ENCODE measurements around the gene HAVCR2. TPM values are rescaled to one million over a fixed set of nuclear protein-coding genes. Genes with fewer than 3 reads are reported as not detected.

Gene HAVCR2
- total and polyA plus RNA-seq, 2 of the 13 experiments (the other 11 are each of a cell fraction or from before 2014, with no cell fraction given), result 0.07 to 0.16 TPM

DNA sequence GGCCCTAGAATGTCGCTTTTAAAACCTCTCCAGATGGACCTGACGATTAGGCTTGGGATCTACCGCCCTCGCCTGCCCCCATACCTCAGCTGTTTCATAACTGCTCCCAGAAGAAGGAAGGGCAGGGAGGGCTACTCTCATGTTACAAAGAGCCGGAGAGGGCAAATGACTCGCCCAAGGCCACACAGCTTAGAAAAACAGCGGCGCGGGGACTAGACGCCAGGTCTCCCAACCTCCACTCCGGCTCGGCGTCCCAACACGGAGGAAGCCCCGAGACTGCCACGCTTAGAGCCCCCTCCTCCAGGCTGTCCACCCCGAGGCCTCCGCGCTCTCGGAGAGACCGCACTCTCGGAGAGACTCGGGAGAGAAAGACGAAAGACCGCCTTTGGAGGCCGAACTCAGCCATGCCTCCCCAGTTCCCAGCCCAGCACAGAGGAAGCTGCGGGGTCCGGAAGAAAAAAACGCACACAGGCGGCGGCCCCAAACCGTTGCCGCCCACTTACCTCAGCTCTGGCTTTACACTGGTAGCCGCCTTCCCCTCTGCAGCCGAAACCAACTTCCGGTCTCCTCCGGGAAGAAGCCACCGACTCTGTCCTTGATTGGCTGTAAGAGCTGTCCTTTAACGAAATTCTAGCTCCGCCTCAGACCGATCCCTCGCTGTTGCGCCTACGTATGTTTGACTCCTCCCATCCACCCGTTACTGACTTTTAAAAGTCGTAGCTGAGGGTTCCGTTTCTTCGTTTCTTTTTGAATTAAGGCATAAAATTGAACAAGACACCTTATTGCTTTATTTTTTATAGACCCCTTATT, 33.7 kb upstream of the HAVCR2 start, which contains the start of gene MED7 (continued):
- TF ChIP-seq JDP2 (CRISPR knock-in tag; IDR thresholded peaks at IDR 0.05; ENCODE audit: borderline replicate concordance) (no peak), MATR3 (CRISPR knock-in tag; IDR thresholded peaks at IDR 0.05) (no peak), GFI1 (CRISPR knock-in tag; IDR thresholded peaks at IDR 0.05; ENCODE audit: borderline replicate concordance) (no peak), NR2F6 (IDR thresholded peaks at IDR 0.05) (no peak), NR2F6 (CRISPR knock-in tag; IDR thresholded peaks at IDR 0.05) (0 out of 2 replicates have a peak, but pooled peaks have one; percentile 16), POLR2AphosphoS5 (IDR thresholded peaks at IDR 0.05; ENCODE audit: low read depth, low read length) (peak; percentile 91), TARDBP (CRISPR knock-in tag; IDR thresholded peaks at IDR 0.05) (no peak), GATAD2A (CRISPR knock-in tag; IDR thresholded peaks at IDR 0.05) (peak; percentile 23)
- TF ChIP-seq, protein P1, sequence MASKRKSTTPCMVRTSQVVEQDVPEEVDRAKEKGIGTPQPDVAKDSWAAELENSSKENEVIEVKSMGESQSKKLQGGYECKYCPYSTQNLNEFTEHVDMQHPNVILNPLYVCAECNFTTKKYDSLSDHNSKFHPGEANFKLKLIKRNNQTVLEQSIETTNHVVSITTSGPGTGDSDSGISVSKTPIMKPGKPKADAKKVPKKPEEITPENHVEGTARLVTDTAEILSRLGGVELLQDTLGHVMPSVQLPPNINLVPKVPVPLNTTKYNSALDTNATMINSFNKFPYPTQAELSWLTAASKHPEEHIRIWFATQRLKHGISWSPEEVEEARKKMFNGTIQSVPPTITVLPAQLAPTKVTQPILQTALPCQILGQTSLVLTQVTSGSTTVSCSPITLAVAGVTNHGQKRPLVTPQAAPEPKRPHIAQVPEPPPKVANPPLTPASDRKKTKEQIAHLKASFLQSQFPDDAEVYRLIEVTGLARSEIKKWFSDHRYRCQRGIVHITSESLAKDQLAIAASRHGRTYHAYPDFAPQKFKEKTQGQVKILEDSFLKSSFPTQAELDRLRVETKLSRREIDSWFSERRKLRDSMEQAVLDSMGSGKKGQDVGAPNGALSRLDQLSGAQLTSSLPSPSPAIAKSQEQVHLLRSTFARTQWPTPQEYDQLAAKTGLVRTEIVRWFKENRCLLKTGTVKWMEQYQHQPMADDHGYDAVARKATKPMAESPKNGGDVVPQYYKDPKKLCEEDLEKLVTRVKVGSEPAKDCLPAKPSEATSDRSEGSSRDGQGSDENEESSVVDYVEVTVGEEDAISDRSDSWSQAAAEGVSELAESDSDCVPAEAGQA (IDR thresholded peaks at IDR 0.05; ENCODE audit: low read depth), result no peak
- TF ChIP-seq, protein P1 (CRISPR knock-in tag; IDR thresholded peaks at IDR 0.05; ENCODE audit: borderline replicate concordance), result no peak
- TF ChIP-seq, protein P2, sequence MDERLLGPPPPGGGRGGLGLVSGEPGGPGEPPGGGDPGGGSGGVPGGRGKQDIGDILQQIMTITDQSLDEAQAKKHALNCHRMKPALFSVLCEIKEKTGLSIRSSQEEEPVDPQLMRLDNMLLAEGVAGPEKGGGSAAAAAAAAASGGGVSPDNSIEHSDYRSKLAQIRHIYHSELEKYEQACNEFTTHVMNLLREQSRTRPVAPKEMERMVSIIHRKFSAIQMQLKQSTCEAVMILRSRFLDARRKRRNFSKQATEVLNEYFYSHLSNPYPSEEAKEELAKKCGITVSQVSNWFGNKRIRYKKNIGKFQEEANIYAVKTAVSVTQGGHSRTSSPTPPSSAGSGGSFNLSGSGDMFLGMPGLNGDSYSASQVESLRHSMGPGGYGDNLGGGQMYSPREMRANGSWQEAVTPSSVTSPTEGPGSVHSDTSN (CRISPR knock-in tag; IDR thresholded peaks at IDR 0.05), result peak; percentile 95
- TF ChIP-seq, protein P3, sequence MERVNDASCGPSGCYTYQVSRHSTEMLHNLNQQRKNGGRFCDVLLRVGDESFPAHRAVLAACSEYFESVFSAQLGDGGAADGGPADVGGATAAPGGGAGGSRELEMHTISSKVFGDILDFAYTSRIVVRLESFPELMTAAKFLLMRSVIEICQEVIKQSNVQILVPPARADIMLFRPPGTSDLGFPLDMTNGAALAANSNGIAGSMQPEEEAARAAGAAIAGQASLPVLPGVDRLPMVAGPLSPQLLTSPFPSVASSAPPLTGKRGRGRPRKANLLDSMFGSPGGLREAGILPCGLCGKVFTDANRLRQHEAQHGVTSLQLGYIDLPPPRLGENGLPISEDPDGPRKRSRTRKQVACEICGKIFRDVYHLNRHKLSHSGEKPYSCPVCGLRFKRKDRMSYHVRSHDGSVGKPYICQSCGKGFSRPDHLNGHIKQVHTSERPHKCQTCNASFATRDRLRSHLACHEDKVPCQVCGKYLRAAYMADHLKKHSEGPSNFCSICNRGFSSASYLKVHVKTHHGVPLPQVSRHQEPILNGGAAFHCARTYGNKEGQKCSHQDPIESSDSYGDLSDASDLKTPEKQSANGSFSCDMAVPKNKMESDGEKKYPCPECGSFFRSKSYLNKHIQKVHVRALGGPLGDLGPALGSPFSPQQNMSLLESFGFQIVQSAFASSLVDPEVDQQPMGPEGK (CRISPR knock-in tag; IDR thresholded peaks at IDR 0.05), result no peak
- TF ChIP-seq, protein P4, sequence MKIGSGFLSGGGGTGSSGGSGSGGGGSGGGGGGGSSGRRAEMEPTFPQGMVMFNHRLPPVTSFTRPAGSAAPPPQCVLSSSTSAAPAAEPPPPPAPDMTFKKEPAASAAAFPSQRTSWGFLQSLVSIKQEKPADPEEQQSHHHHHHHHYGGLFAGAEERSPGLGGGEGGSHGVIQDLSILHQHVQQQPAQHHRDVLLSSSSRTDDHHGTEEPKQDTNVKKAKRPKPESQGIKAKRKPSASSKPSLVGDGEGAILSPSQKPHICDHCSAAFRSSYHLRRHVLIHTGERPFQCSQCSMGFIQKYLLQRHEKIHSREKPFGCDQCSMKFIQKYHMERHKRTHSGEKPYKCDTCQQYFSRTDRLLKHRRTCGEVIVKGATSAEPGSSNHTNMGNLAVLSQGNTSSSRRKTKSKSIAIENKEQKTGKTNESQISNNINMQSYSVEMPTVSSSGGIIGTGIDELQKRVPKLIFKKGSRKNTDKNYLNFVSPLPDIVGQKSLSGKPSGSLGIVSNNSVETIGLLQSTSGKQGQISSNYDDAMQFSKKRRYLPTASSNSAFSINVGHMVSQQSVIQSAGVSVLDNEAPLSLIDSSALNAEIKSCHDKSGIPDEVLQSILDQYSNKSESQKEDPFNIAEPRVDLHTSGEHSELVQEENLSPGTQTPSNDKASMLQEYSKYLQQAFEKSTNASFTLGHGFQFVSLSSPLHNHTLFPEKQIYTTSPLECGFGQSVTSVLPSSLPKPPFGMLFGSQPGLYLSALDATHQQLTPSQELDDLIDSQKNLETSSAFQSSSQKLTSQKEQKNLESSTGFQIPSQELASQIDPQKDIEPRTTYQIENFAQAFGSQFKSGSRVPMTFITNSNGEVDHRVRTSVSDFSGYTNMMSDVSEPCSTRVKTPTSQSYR (CRISPR knock-in tag; IDR thresholded peaks at IDR 0.05; ENCODE audit: borderline replicate concordance), result peak; percentile 15; the same call in 1 of the 2 replicates
- TF ChIP-seq, protein P5, sequence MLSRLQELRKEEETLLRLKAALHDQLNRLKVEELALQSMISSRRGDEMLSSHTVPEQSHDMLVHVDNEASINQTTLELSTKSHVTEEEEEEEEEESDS (CRISPR knock-in tag; IDR thresholded peaks at IDR 0.05; ENCODE audit: borderline replicate concordance), result 0 out of 2 replicates have a peak, but pooled peaks have one; percentile 29
- TF ChIP-seq, protein P6, sequence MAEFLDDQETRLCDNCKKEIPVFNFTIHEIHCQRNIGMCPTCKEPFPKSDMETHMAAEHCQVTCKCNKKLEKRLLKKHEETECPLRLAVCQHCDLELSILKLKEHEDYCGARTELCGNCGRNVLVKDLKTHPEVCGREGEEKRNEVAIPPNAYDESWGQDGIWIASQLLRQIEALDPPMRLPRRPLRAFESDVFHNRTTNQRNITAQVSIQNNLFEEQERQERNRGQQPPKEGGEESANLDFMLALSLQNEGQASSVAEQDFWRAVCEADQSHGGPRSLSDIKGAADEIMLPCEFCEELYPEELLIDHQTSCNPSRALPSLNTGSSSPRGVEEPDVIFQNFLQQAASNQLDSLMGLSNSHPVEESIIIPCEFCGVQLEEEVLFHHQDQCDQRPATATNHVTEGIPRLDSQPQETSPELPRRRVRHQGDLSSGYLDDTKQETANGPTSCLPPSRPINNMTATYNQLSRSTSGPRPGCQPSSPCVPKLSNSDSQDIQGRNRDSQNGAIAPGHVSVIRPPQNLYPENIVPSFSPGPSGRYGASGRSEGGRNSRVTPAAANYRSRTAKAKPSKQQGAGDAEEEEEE (CRISPR knock-in tag; IDR thresholded peaks at IDR 0.05; ENCODE audit: borderline replicate concordance), result no peak

Measured in HepG2 (cell line).